Spleen (tissue), 11 donors: ENCODE results near the gene HOXA7. TPM values are rescaled to one million over a fixed set of nuclear protein-coding genes. Genes with fewer than 3 reads are reported as not detected.

Experiments used
- DNase-seq: peaks from one replicate; pipeline ENCODE4 v3.0.0-alpha.2; 2020
- H3K27ac ChIP-seq, 8 donors: fragments of 200-600 bp; sonication (generic) in 7 of 8; 1 replicate in 4 of 8; 2 replicates in 4 of 8; pipeline versions ENCODE4 v1.5.0 to v1.8.0; 2016 to 2021; ENCODE audit warnings: inconsistent platforms in 4 of 8, mild to moderate bottlenecking in 4 of 8, moderate library complexity in 1 of 8
- H3K27me3 ChIP-seq, 7 donors: fragments of 200-600 bp; sonication (generic) in 6 of 7; replicated peaks in 1 of 7; 1 replicate in 4 of 7; 2 replicates in 3 of 7; pipeline versions ENCODE4 v1.5.0 to v1.8.0; 2016 to 2021; ENCODE audit warnings: inconsistent platforms in 3 of 7, mild to moderate bottlenecking in 1 of 7
- H3K36me3 ChIP-seq, 6 donors: fragments of 200-600 bp; sonication (generic) in 5 of 6; 1 replicate in 4 of 6; 2 replicates in 2 of 6; pipeline versions ENCODE4 v1.5.0 to v1.8.0; 2016 to 2021; ENCODE audit warnings: inconsistent platforms in 2 of 6
- H3K4me1 ChIP-seq, 6 donors: fragments of 200-600 bp; sonication (generic) in 5 of 6; 1 replicate in 3 of 6; 2 replicates in 3 of 6; pipeline versions ENCODE4 v1.5.0 to v1.8.0; 2016 to 2021; ENCODE audit warnings: inconsistent platforms in 3 of 6
- H3K4me3 ChIP-seq, 8 donors: fragments of 200-600 bp; sonication (generic) in 7 of 8; 1 replicate in 4 of 8; 2 replicates in 4 of 8; pipeline versions ENCODE4 v1.5.0 to v1.8.0; 2016 to 2021; ENCODE audit warnings: inconsistent platforms in 4 of 8, mild to moderate bottlenecking in 4 of 8, moderate library complexity in 2 of 8
- H3K9me3 ChIP-seq, 8 donors: fragments of 200-600 bp; sonication (generic) in 7 of 8; 1 replicate in 4 of 8; 2 replicates in 4 of 8; pipeline versions ENCODE4 v1.5.0 to v1.8.0; 2016 to 2021; ENCODE audit warnings: inconsistent platforms in 4 of 8
- POLR2A ChIP-seq, 3 donors: fragments of 450-650 bp; IDR thresholded peaks; one replicate each; pipeline ENCODE4 v1.5.1; 2017; ENCODE audit warnings: antibody characterized with exemption in 3 of 3, mild to moderate bottlenecking in 1 of 3
- POLR2AphosphoS5 ChIP-seq, 3 donors: sonication (generic); formaldehyde crosslinking; IDR thresholded peaks; one replicate each; pipeline ENCODE4 v1.5.1; 2017; ENCODE audit warnings: antibody characterized with exemption in 3 of 3
- WGBS, 5 donors: extraction: QIAGEN DNeasy Blood & Tissue Kit in 3 of 5; methylation state at CpG; one replicate each; pipeline versions ENCODE4 v1.1.5 to v1.1.7; 2013 to 2018; 5-methylcytosine and 5-hydroxymethylcytosine counted together
- intact Hi-C: fragments of 100-400 bp; cut with DNase I; formaldehyde crosslinking; loops from one replicate; pipeline ENCODE4 v1.15.0; 2023; ENCODE audit warnings: low total_unique reads
- polyA plus RNA-seq, 3 donors: library from polyadenylated mRNA; stranded (reverse); fragments of 200-250 nt; gene quantifications; one replicate each; pipeline ENCODE4 v1.2.1, GENCODE V29; 2013
- total RNA-seq, 7 donors: library from RNA; depleted of rRNA in 3 of 7; stranded (reverse); fragments of >200 nt in 3 of 7; fragmentation: NEBNext Ultra II Directional in 4 of 7; extraction: Animal tissue kit (Norgen Biotek cat#: 25700) in 4 of 7; gene quantifications; one replicate each; pipeline versions ENCODE4 v1.1.0 to v1.2.1, GENCODE V29; 2016 to 2021
- TF ChIP-seq, protein P1 (sequence below), 11 experiments: fragments of 200-600 bp in 7 of 11; fragments of 450-650 bp in 4 of 11; sonication (generic) in 4 of 11; IDR thresholded peaks in 8 of 11; conservative IDR thresholded peaks in 3 of 11; 1 replicate in 7 of 11; 2 replicates in 4 of 11; pipeline versions ENCODE4 v1.4.0 to v1.8.0; 2016 to 2021; ENCODE audit warnings: antibody characterized with exemption in 11 of 11, inconsistent platforms in 4 of 11, mild to moderate bottlenecking in 1 of 11
- donor health status: healthy with polysubstance abuse.
- donor health status: DM: no; HTN: no; CAD: no; lungs with moderate emphysema.
- donor health status: DM: no; HTN: no; CAD: no.
- donor health status: Bipolar disorder and iron deficiency.
- donor health status: healthy.
- donor health status: DM: no; HTN: no; CAD: no.
- donor health status: DM: yes; HTN: yes; CAD: no.

Gene HOXA7
- total and polyA plus RNA-seq, 10 donors: 0.55 to 8.0 (median 2.4) TPM

DNA sequence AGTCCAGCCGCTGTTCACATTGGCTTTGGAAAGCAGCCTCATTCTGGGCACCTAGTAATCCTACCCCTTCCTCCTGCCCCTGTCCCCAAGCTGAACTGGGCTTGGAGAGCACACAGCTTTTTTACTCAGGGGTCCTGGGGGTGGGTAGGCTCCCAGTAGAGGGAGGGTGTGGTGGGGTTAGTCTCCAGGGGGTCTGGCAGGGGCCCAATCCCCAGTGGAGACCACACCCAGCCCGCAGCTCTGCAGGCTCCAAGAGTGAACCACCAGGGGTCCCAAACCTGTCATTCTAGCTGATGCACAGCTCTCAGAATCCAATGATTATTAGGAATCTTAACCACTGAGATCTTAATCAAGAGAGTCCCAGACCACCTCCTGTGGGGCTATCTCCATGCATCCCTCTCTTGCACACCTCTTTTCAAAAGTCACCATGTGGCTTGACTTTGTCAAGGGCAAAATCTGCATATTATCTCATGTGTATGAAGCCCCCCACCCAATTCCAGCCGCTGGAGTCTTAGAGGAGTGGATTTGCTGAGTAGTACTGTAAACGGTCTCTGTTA lies 25.9 kb upstream of the HOXA7 start:
- 51 to 59% (median 54%) methylated on average over 4 of the region's 4 CpGs for WGBS, 5 donors
- Histone ChIP-seq H3K36me3 (no peaks in the 10 kb centered on the region), H3K4me1 (peaks cover 19 to 56% (median 45%) of the 10 kb centered on the region in 6 donors), H3K27me3 (peaks cover 35 to 100% (median 99%) of the 10 kb centered on the region in 7 donors), H3K4me3 (no peak overlapping the region), H3K9me3 (no peaks in the 10 kb centered on the region), H3K27ac (no peak overlapping the region)
- intact Hi-C loops: loop anchor here (10.0 kb wide), 1 partner anchor 1328 kb away; no protein-coding TSS in a partner anchor
- DNase-seq: peak; percentile 29
- TF ChIP-seq POLR2AphosphoS5 (IDR thresholded peaks at IDR 0.05): no peak
- TF ChIP-seq POLR2A (IDR thresholded peaks at IDR 0.05): no peak
- TF ChIP-seq, protein P1, sequence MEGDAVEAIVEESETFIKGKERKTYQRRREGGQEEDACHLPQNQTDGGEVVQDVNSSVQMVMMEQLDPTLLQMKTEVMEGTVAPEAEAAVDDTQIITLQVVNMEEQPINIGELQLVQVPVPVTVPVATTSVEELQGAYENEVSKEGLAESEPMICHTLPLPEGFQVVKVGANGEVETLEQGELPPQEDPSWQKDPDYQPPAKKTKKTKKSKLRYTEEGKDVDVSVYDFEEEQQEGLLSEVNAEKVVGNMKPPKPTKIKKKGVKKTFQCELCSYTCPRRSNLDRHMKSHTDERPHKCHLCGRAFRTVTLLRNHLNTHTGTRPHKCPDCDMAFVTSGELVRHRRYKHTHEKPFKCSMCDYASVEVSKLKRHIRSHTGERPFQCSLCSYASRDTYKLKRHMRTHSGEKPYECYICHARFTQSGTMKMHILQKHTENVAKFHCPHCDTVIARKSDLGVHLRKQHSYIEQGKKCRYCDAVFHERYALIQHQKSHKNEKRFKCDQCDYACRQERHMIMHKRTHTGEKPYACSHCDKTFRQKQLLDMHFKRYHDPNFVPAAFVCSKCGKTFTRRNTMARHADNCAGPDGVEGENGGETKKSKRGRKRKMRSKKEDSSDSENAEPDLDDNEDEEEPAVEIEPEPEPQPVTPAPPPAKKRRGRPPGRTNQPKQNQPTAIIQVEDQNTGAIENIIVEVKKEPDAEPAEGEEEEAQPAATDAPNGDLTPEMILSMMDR (IDR thresholded peaks at IDR 0.05 in 8 of 11, conservative IDR thresholded peaks at IDR 0.05 in 3 of 11): no peak

DNA sequence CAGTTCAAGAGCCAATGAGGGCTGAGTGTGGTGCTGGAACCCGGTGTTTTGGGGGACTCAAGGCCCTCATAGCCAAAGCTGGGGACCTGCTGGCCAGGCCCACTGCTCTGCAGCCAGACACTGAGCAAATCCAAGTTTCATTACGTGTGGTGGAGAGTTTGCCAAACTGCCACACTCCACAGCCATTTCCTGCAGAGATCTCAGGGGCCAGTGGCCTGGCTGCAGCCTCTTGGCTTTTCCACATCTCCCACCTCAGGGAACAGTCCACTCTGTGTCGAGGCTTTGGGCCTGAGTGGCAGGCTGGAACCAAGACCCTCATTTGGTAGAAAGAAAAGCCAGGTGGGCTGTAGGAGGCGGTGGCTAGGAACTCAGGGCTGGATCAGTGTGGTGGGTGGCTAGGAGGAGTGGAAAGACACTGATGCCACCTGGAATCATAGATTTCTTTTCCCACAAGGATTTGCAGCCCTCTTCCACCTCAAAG lies 25.4 kb upstream of the HOXA7 start:
- TF ChIP-seq, protein P1 (IDR thresholded peaks at IDR 0.05 in 8 of 11, conservative IDR thresholded peaks at IDR 0.05 in 3 of 11): no peak
- TF ChIP-seq POLR2A (IDR thresholded peaks at IDR 0.05) (no peak), POLR2AphosphoS5 (IDR thresholded peaks at IDR 0.05) (no peak)
- peak; percentile 33 for DNase-seq
- intact Hi-C loops: loop anchor here (10.0 kb wide), 1 partner anchor 1327 kb away; no protein-coding TSS in a partner anchor
- Histone ChIP-seq H3K27ac (no peak overlapping the region), H3K4me3 (no peak overlapping the region), H3K4me1 (peaks cover 19 to 54% (median 44%) of the 10 kb centered on the region in 6 donors), H3K27me3 (peaks cover 32 to 100% (median 99%) of the 10 kb centered on the region in 7 donors), H3K36me3 (no peaks in the 10 kb centered on the region), H3K9me3 (no peaks in the 10 kb centered on the region)
- 60 to 72% (median 71%) methylated on average over 4 of the region's 4 CpGs for WGBS, 5 donors

DNA sequence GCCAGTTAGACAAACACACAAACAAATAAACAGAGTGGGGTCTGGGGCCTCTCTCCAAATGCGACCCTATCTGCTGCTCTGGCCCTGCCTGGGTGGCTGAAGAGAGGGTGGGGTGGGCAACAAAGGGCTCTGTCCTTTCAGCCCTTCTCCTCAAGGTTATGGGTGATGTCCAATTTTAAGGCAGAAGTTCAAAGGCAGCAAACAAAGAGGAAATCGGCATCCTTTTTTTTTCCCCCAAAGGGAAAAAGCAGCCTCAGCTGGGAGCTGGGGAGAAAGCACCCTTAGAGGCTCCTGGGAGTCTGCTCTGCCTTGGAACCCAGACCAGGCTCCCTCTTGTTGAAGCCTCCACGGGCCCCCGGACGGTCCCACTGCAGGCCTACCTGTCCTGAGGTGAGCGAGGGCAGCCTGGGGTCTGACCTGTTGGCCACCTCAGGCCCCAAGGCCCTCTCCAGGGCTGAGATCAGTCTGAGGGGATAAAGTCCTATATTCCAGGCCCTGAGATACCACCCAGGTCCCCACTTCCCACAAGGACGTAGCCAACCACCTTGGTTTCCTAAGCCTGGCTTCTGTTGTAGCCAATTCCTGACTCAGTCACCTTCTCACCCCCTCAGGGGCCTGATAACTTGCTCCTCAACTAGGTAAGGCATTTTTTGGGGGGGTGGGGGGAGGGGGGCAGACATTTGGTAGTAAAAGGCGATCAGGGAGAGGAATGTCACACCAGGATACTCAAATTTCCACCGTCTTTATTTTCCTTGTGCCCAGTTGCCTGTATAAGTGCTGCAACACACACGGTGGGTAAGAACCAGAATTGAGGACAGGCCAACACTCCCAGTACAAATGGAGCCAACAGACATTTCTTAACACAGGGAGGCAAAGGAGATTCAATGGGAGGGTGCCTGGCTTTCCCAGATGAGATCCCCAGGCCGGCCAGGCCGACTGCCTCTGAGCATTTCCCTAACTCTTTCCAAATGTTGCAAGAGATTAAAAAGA lies 24.3 kb upstream of the HOXA7 start:
- TF ChIP-seq, protein P1 (IDR thresholded peaks at IDR 0.05 in 8 of 11, conservative IDR thresholded peaks at IDR 0.05 in 3 of 11): no peak
- TF ChIP-seq POLR2AphosphoS5 (IDR thresholded peaks at IDR 0.05): no peak
- no peak for TF ChIP-seq POLR2A (IDR thresholded peaks at IDR 0.05)
- Histone ChIP-seq H3K27me3 (peaks cover 26 to 100% (median 100%) of the 10 kb centered on the region in 7 donors), H3K36me3 (no peaks in the 10 kb centered on the region), H3K9me3 (no peaks in the 10 kb centered on the region), H3K4me3 (no peak overlapping the region), H3K4me1 (peaks cover 19 to 48% (median 39%) of the 10 kb centered on the region in 6 donors), H3K27ac (no peak overlapping the region)
- 66 to 86% (median 73%) methylated on average over 9 to 12 of the region's 12 CpGs for WGBS, 5 donors
- intact Hi-C loops: loop anchor here (10.0 kb wide), 1 partner anchor 1326 kb away; no protein-coding TSS in a partner anchor
- peak; percentile 61 for DNase-seq
